OCI-LY1 (cell line): Measurements from ENCODE around the gene B4GALT6.

Experiments
- H2AFZ ChIP-seq: fragments of 200-600 bp; sonication (generic), shearing (Covaris generic); 2 replicates; pipeline ENCODE4 v1.6.0; 2014; ENCODE audit warnings: antibody characterized with exemption, mild to moderate bottlenecking, low read length
- H3F3A ChIP-seq: fragments of 200-600 bp; sonication (generic), shearing (Covaris generic); 2 replicates; pipeline ENCODE4 v1.6.0; 2014; ENCODE audit warnings: mild to moderate bottlenecking, antibody characterized with exemption, low read length, moderate library complexity; ENCODE audit not compliant: insufficient read depth
- H3K27ac ChIP-seq: fragments of 200-600 bp; sonication (generic); 2 replicates; pipeline ENCODE4 v1.5.1; 2014; ENCODE audit warnings: low read length, mixed run types, mild to moderate bottlenecking, low read depth; ENCODE audit not compliant: poor library complexity, severe bottlenecking
- H3K27me3 ChIP-seq: fragments of 200-600 bp; sonication (generic); 2 replicates; pipeline ENCODE4 v1.6.0; 2014; ENCODE audit warnings: antibody characterized with exemption, mild to moderate bottlenecking, low read length, moderate library complexity; ENCODE audit not compliant: insufficient read depth
- H3K36me3 ChIP-seq: fragments of 200-600 bp; sonication (generic); 2 replicates; pipeline ENCODE4 v1.6.1; 2014; ENCODE audit warnings: mild to moderate bottlenecking, antibody characterized with exemption, low read length, moderate library complexity, mixed read lengths; ENCODE audit not compliant: insufficient read depth
- H3K4me1 ChIP-seq: fragments of 200-600 bp; sonication (generic); 2 replicates; pipeline ENCODE4 v1.5.1; 2014; ENCODE audit warnings: mild to moderate bottlenecking, low read length, moderate library complexity; ENCODE audit not compliant: insufficient read depth, severe bottlenecking
- H3K4me2 ChIP-seq: fragments of 200-600 bp; sonication (generic), shearing (Covaris generic); 2 replicates; pipeline ENCODE4 v1.6.1; 2014; ENCODE audit warnings: low read length
- H3K4me3 ChIP-seq: fragments of 200-600 bp; sonication (generic); 2 replicates; pipeline ENCODE4 v1.5.1; 2014; ENCODE audit warnings: low read length, low read depth, mild to moderate bottlenecking, mixed read lengths; ENCODE audit not compliant: poor library complexity, severe bottlenecking
- H3K79me2 ChIP-seq: fragments of 200-600 bp; shearing (Covaris generic); 2 replicates; pipeline ENCODE4 v1.6.1; 2016; ENCODE audit warnings: mixed run types, low read length, mixed read lengths; ENCODE audit not compliant: insufficient read depth
- H3K9ac ChIP-seq: fragments of 200-600 bp; sonication (generic), shearing (Covaris generic); 2 replicates; pipeline ENCODE4 v1.6.1; 2014; ENCODE audit warnings: mild to moderate bottlenecking, low read length, mixed read lengths
- H3K9me2 ChIP-seq: fragments of 200-600 bp; sonication (generic), shearing (Covaris generic); 2 replicates; pipeline ENCODE4 v1.6.1; 2014; ENCODE audit warnings: low read depth, mild to moderate bottlenecking, low read length, mixed read lengths
- H3K9me3 ChIP-seq: fragments of 200-600 bp; shearing (Covaris generic); 2 replicates; pipeline ENCODE4 v1.6.1; 2014; ENCODE audit warnings: low read length, mixed read lengths
- H4K20me1 ChIP-seq: fragments of 200-600 bp; sonication (generic), shearing (Covaris generic); 2 replicates; pipeline ENCODE4 v1.6.0; 2016; ENCODE audit warnings: mild to moderate bottlenecking, low read length; ENCODE audit not compliant: insufficient read depth
- CTCF ChIP-seq: fragments of 200-600 bp; sonication (generic), shearing (Covaris generic); IDR thresholded peaks from 2 replicates; pipeline ENCODE4 v1.5.1; 2017; ENCODE audit warnings: mild to moderate bottlenecking, antibody characterized with exemption, low read length, moderate library complexity, mixed read lengths
- EZH2 ChIP-seq: fragments of 200-600 bp; sonication (generic), shearing (Covaris generic); IDR thresholded peaks from 2 replicates; pipeline ENCODE4 v1.8.0; 2017; ENCODE audit warnings: borderline replicate concordance, mixed run types, mild to moderate bottlenecking, antibody characterized with exemption, low read length, moderate library complexity, mixed read lengths

The B4GALT6 gene

GRCh38 chr18:31680433-31680811, 4.0 kb downstream of the B4GALT6 start:
- H3K9ac ChIP-seq = no peak overlapping the region
- H3K9me2 ChIP-seq = no peaks in the 10 kb centered on the region
- H3K36me3 ChIP-seq = no peaks in the 10 kb centered on the region
- H3K4me3 ChIP-seq = no peak overlapping the region
- H3K4me1 ChIP-seq = no peaks in the 10 kb centered on the region
- no peaks in the 10 kb centered on the region for H3K27me3 ChIP-seq
- H2AFZ ChIP-seq = no peak overlapping the region
- no peaks in the 10 kb centered on the region for H3F3A ChIP-seq
- no peak overlapping the region for H3K27ac ChIP-seq
- TF ChIP-seq CTCF = no peak
- no peak overlapping the region for H3K4me2 ChIP-seq
- H3K9me3 ChIP-seq = no peaks in the 10 kb centered on the region
- no peaks in the 10 kb centered on the region for H4K20me1 ChIP-seq
- no peaks in the 10 kb centered on the region for H3K79me2 ChIP-seq

- Histone ChIP-seq H3K27me3 (no peaks in the 10 kb centered on the region), H3K9ac (no peak overlapping the region), H3K4me1 (no peaks in the 10 kb centered on the region), H3K9me3 (no peaks in the 10 kb centered on the region), H2AFZ (no peak overlapping the region), H3F3A (no peaks in the 10 kb centered on the region), H3K4me3 (no peak overlapping the region), H3K4me2 (no peak overlapping the region), H3K9me2 (no peaks in the 10 kb centered on the region), H3K27ac (no peak overlapping the region), H3K79me2 (no peaks in the 10 kb centered on the region), H3K36me3 (no peaks in the 10 kb centered on the region), H4K20me1 (no peaks in the 10 kb centered on the region)
- TF ChIP-seq CTCF (no peak), EZH2 (no peak)
Measured at GRCh38 chr18:31679791-31680432, 4.5 kb downstream of the B4GALT6 start.

GRCh38 chr18:31679133-31679742, 5.1 kb downstream of the B4GALT6 start:
- Histone ChIP-seq H3K27me3 (no peaks in the 10 kb centered on the region), H3K9me2 (no peaks in the 10 kb centered on the region), H3F3A (no peaks in the 10 kb centered on the region), H3K79me2 (no peaks in the 10 kb centered on the region), H4K20me1 (no peaks in the 10 kb centered on the region), H2AFZ (no peak overlapping the region), H3K9ac (no peak overlapping the region), H3K4me3 (no peak overlapping the region), H3K36me3 (no peaks in the 10 kb centered on the region), H3K4me2 (no peak overlapping the region), H3K27ac (no peak overlapping the region), H3K9me3 (no peaks in the 10 kb centered on the region), H3K4me1 (no peaks in the 10 kb centered on the region)
- TF ChIP-seq CTCF (no peak), EZH2 (no peak)
